HL-60/S4 (cell line): Measurements from ENCODE around the gene HMX3.

Source experiments
- in situ Hi-C: fragments of 300-500 bp; cut with MboI; formaldehyde crosslinking; loops from 2 replicates; pipeline ENCODE4 v1.14.3; 2022; ENCODE audit warnings: low sequenced_read_pairs

HMX3 gene

GRCh38 chr10:123133541-123134342, 2.0 kb upstream of the HMX3 start:
- in situ Hi-C loops: loop anchor here (10.0 to 25.0 kb wide), 2 partner anchors 421 to 829 kb away; no protein-coding TSS in a partner anchor

- in situ Hi-C loops: loop anchor here (10.0 to 25.0 kb wide), 2 partner anchors 420 to 828 kb away; no protein-coding TSS in a partner anchor
These were observed 1.3 kb upstream of the HMX3 start for GRCh38 chr10:123134343-123134914.

- in situ Hi-C loops: loop anchor here (10.0 to 25.0 kb wide), 2 partner anchors 420 to 827 kb away; no protein-coding TSS in a partner anchor
These were observed 805 bp upstream of the HMX3 start for GRCh38 chr10:123134915-123135414.

GRCh38 chr10:123136221-123136805, 543 bp downstream of the HMX3 start:
- in situ Hi-C loops: loop anchor here (10.0 to 25.0 kb wide), 2 partner anchors 418 to 826 kb away; no protein-coding TSS in a partner anchor

GRCh38 chr10:123136806-123137642, 1.3 kb downstream of the HMX3 start:
- in situ Hi-C loops: loop anchor here (10.0 to 25.0 kb wide), 2 partner anchors 418 to 825 kb away; no protein-coding TSS in a partner anchor

GRCh38 chr10:123139165-123139520, 3.4 kb downstream of the HMX3 start:
- in situ Hi-C loops: loop anchor here (10.0 to 25.0 kb wide), 2 partner anchors 416 to 823 kb away; no protein-coding TSS in a partner anchor

- in situ Hi-C loops: loop anchor here (10.0 to 25.0 kb wide), 2 partner anchors 415 to 823 kb away; no protein-coding TSS in a partner anchor
These were observed 3.9 kb downstream of the HMX3 start for GRCh38 chr10:123139521-123140163.

GRCh38 chr10:123140164-123140982, 4.6 kb downstream of the HMX3 start:
- in situ Hi-C loops: loop anchor here (25.0 kb wide), 1 partner anchor 822 kb away; no protein-coding TSS in a partner anchor

GRCh38 chr10:123140983-123141390, 5.2 kb downstream of the HMX3 start:
- in situ Hi-C loops: loop anchor here (25.0 kb wide), 1 partner anchor 821 kb away; no protein-coding TSS in a partner anchor

GRCh38 chr10:123141791-123142700, 6.3 kb downstream of the HMX3 start:
- in situ Hi-C loops: loop anchor here (25.0 kb wide), 1 partner anchor 820 kb away; no protein-coding TSS in a partner anchor

GRCh38 chr10:123142701-123143161, 7.0 kb downstream of the HMX3 start:
- in situ Hi-C loops: loop anchor here (25.0 kb wide), 1 partner anchor 820 kb away; no protein-coding TSS in a partner anchor

- in situ Hi-C loops: loop anchor here (25.0 kb wide), 1 partner anchor 819 kb away; no protein-coding TSS in a partner anchor
These were observed 7.5 kb downstream of the HMX3 start for GRCh38 chr10:123143162-123143824.

GRCh38 chr10:123143825-123144168, 8.0 kb downstream of the HMX3 start:
- in situ Hi-C loops: loop anchor here (25.0 kb wide), 1 partner anchor 819 kb away; no protein-coding TSS in a partner anchor

GRCh38 chr10:123144697-123145541, 9.1 kb downstream of the HMX3 start:
- in situ Hi-C loops: loop anchor here (25.0 kb wide), 1 partner anchor 817 kb away; no protein-coding TSS in a partner anchor

GRCh38 chr10:123145542-123146012, 9.8 kb downstream of the HMX3 start:
- in situ Hi-C loops: loop anchor here (25.0 kb wide), 1 partner anchor 817 kb away; no protein-coding TSS in a partner anchor
